KMS-11 (cell line): ENCODE results near the gene CBLB.

Experiments used
- H2AFZ ChIP-seq: fragments of 200-600 bp; sonication (generic); 2 replicates; pipeline ENCODE4 v1.6.1; 2016; ENCODE audit warnings: antibody characterized with exemption, mixed run types, low read depth
- H3K27ac ChIP-seq: fragments of 200-600 bp; sonication (generic); 2 replicates; pipeline ENCODE4 v1.6.1; 2016; ENCODE audit warnings: mild to moderate bottlenecking, mixed run types
- H3K27me3 ChIP-seq: fragments of 200-600 bp; sonication (generic); 2 replicates; pipeline ENCODE4 v1.6.1; 2017; ENCODE audit warnings: mild to moderate bottlenecking, low read depth, mixed run types, moderate library complexity; ENCODE audit not compliant: insufficient read depth
- H3K36me3 ChIP-seq: fragments of 200-600 bp; sonication (generic); 2 replicates; pipeline ENCODE4 v1.6.1; 2017; ENCODE audit warnings: mild to moderate bottlenecking, mixed run types; ENCODE audit not compliant: insufficient read depth
- H3K4me1 ChIP-seq: fragments of 200-600 bp; sonication (generic); 2 replicates; pipeline ENCODE4 v1.6.1; 2016; ENCODE audit warnings: mild to moderate bottlenecking, low read depth, mixed run types; ENCODE audit not compliant: poor library complexity, severe bottlenecking
- H3K4me2 ChIP-seq: fragments of 200-600 bp; sonication (generic); 2 replicates; pipeline ENCODE4 v1.7.0; 2016; ENCODE audit warnings: mild to moderate bottlenecking, mixed run types
- H3K4me3 ChIP-seq: fragments of 200-600 bp; sonication (generic); IDR thresholded peaks from 2 replicates; pipeline ENCODE4 v1.6.1; 2017; ENCODE audit warnings: low read depth, low read length, mixed read lengths; ENCODE audit not compliant: insufficient read depth
- H3K79me2 ChIP-seq: fragments of 200-600 bp; sonication (generic); 2 replicates; pipeline ENCODE4 v1.6.1; 2016; ENCODE audit warnings: low read depth, mixed run types; ENCODE audit not compliant: insufficient read depth
- H3K9ac ChIP-seq: fragments of 200-600 bp; sonication (generic); 2 replicates; pipeline ENCODE4 v1.6.1; 2016; ENCODE audit warnings: mild to moderate bottlenecking, mixed run types
- H4K20me1 ChIP-seq: fragments of 200-600 bp; sonication (generic); 2 replicates; pipeline ENCODE4 v1.6.1; 2016; ENCODE audit warnings: mild to moderate bottlenecking, mixed run types; ENCODE audit not compliant: insufficient read depth
- TF ChIP-seq, protein P1 (sequence below): fragments of 200-600 bp; sonication (generic); conservative IDR thresholded peaks from 2 replicates; pipeline ENCODE4 v1.6.1; 2017; ENCODE audit warnings: low read depth, mild to moderate bottlenecking, antibody characterized with exemption, low read length, moderate library complexity, mixed read lengths

Gene CBLB

DNA sequence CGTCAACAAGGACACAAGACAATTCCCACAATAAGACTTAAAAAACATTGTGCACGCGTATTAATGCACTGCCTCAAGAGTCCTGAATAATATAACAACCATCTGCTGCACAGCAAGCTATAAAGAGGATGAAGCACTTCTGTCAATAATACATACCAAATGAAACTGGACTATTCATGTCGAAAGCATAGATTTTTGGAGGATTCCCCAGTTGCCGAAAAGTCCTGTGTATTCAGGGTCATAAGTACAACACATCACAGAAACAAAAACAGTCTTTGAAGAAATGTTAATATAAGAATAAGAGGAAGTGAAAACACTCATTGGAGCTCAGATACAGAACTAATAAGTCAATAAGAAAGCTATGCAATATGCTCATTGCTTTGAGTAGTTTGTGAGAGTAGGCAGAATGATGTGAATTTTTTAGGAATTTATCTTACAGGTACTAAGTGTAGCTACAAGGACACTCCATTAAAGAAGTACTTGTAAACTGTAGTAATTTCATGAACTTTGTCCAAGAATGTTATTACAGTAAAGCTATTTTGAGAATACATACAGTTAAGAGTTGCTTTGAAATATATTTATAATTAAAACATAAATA lies 31.6 kb downstream of the CBLB start:
- no peak overlapping the region for H3K4me3 ChIP-seq
- H3K36me3 ChIP-seq, result no peaks in the 10 kb centered on the region
- H3K4me2 ChIP-seq, result no peak overlapping the region
- no peak overlapping the region for H3K9ac ChIP-seq
- no peak overlapping the region for H2AFZ ChIP-seq
- no peaks in the 10 kb centered on the region for H3K4me1 ChIP-seq
- H4K20me1 ChIP-seq, result no peaks in the 10 kb centered on the region
- no peak overlapping the region for H3K27ac ChIP-seq
- no peaks in the 10 kb centered on the region for H3K79me2 ChIP-seq
- TF ChIP-seq, protein P1, sequence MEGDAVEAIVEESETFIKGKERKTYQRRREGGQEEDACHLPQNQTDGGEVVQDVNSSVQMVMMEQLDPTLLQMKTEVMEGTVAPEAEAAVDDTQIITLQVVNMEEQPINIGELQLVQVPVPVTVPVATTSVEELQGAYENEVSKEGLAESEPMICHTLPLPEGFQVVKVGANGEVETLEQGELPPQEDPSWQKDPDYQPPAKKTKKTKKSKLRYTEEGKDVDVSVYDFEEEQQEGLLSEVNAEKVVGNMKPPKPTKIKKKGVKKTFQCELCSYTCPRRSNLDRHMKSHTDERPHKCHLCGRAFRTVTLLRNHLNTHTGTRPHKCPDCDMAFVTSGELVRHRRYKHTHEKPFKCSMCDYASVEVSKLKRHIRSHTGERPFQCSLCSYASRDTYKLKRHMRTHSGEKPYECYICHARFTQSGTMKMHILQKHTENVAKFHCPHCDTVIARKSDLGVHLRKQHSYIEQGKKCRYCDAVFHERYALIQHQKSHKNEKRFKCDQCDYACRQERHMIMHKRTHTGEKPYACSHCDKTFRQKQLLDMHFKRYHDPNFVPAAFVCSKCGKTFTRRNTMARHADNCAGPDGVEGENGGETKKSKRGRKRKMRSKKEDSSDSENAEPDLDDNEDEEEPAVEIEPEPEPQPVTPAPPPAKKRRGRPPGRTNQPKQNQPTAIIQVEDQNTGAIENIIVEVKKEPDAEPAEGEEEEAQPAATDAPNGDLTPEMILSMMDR, result no peak
- no peaks in the 10 kb centered on the region for H3K27me3 ChIP-seq

DNA sequence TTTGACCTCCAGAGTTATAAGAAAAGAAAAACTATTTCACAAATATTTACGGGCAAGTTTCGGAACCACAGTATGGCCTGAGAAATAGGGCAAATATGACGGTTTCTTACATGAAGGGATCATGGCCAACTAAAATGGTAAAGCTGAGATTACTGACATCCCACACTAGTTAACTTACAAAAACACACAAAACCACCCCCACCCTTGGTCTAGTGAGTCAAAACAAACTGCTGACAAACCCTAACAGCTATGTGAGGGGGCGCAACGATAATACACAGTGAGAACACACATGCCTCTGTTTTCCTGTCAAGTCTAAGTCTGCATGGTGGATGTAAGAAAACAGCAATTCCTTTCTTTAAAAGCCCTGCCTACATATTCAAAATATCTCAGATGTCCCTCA lies 32.3 kb downstream of the CBLB start:
- Histone ChIP-seq H2AFZ (no peak overlapping the region), H3K79me2 (no peaks in the 10 kb centered on the region)

DNA sequence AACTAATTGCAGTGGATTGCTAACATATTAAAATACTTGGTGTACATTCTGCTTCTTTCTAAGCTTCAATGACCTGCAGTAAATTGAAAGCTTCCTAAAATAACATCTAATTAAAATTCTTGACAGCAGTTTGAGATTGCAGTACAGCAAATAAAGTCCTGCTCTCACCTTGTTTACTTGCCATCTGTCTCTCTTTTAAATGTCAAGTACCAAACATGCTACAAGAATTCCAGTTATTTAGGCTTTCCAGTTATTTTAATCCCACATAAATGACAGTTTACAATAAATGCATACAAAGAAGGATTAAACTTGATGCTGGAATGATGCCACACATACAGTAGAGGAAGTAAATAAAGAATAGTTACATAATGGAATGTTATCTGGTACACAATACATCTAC lies 33.2 kb downstream of the CBLB start:
- Histone ChIP-seq H4K20me1 (no peaks in the 10 kb centered on the region), H2AFZ (no peak overlapping the region), H3K4me2 (no peak overlapping the region), H3K27me3 (no peaks in the 10 kb centered on the region), H3K27ac (no peak overlapping the region), H3K9ac (no peak overlapping the region), H3K4me1 (no peaks in the 10 kb centered on the region), H3K36me3 (no peaks in the 10 kb centered on the region), H3K4me3 (no peak overlapping the region), H3K79me2 (no peaks in the 10 kb centered on the region)
- TF ChIP-seq, protein P1, result no peak

More for the DNA sequence above, 32.3 kb downstream of the CBLB start:
- no peak overlapping the region for H3K27ac ChIP-seq
- H3K27me3 ChIP-seq, result no peaks in the 10 kb centered on the region
- no peaks in the 10 kb centered on the region for H3K4me1 ChIP-seq
- H4K20me1 ChIP-seq, result no peaks in the 10 kb centered on the region
- no peak overlapping the region for H3K4me2 ChIP-seq
- no peak overlapping the region for H3K4me3 ChIP-seq
- no peak overlapping the region for H3K9ac ChIP-seq
- H3K36me3 ChIP-seq, result no peaks in the 10 kb centered on the region
- TF ChIP-seq, protein P1, result no peak

GRCh38 chr3:105834768-105835167 lies 34.0 kb downstream of the CBLB start:
- Histone ChIP-seq H3K36me3 (no peaks in the 10 kb centered on the region), H2AFZ (no peak overlapping the region), H3K79me2 (no peaks in the 10 kb centered on the region), H3K27me3 (no peaks in the 10 kb centered on the region), H4K20me1 (no peaks in the 10 kb centered on the region), H3K4me1 (no peaks in the 10 kb centered on the region), H3K9ac (no peak overlapping the region), H3K4me3 (no peak overlapping the region), H3K27ac (no peak overlapping the region), H3K4me2 (no peak overlapping the region)
- TF ChIP-seq, protein P1, result no peak
